SK-N-SH treated with all-trans-retinoic acid at 6 μM for 48 hours (cell line): Measurements from ENCODE around the gene TBCD.

Experiments used
- ATAC-seq: fragments of 200-7000 bp; cut with Tn5 transposase; 3 replicates; pipeline ENCODE4 v1.9.1; 2020; ENCODE audit warnings: mild to moderate bottlenecking, moderate library complexity
- ARNTL ChIP-seq: fragments of 450-650 bp; formaldehyde crosslinking; IDR thresholded peaks from 2 replicates; pipeline ENCODE4 v1.5.0; 2020; ENCODE audit warnings: low read depth, mild to moderate bottlenecking, moderate library complexity, borderline replicate concordance
- CREB5 ChIP-seq: fragments of 250-450 bp; sonication (Bioruptor Pico); IDR thresholded peaks from 2 replicates; pipeline ENCODE4 v1.5.1; 2020; ENCODE audit warnings: low read depth, mild to moderate bottlenecking, moderate library complexity
- CSDC2 ChIP-seq: fragments of 250-450 bp; sonication (Bioruptor Pico); IDR thresholded peaks from 2 replicates; pipeline ENCODE4 v1.5.0; 2020; ENCODE audit warnings: mild to moderate bottlenecking, moderate library complexity
- CSRNP3 ChIP-seq: fragments of 250-450 bp; sonication (Bioruptor Pico); IDR thresholded peaks from 2 replicates; pipeline ENCODE4 v1.5.1; 2021; ENCODE audit warnings: mild to moderate bottlenecking, moderate library complexity
- ESRRG ChIP-seq: fragments of 250-450 bp; sonication (Bioruptor Pico); IDR thresholded peaks from 2 replicates; pipeline ENCODE4 v1.6.1; 2021; ENCODE audit warnings: mild to moderate bottlenecking
- GLIS3 ChIP-seq: fragments of 250-450 bp; sonication (Bioruptor Pico); IDR thresholded peaks from 2 replicates; pipeline ENCODE4 v1.5.0; 2020; ENCODE audit warnings: mild to moderate bottlenecking, moderate library complexity
- ISL1 ChIP-seq: fragments of 250-450 bp; sonication (Bioruptor Pico); IDR thresholded peaks from 2 replicates; pipeline ENCODE4 v2.1.2; 2022; ENCODE audit warnings: mild to moderate bottlenecking, moderate library complexity
- OSR1 ChIP-seq: fragments of 250-450 bp; sonication (Bioruptor Pico); IDR thresholded peaks from 2 replicates; pipeline ENCODE4 v1.8.0; 2022; ENCODE audit warnings: moderate library complexity, mild to moderate bottlenecking, inconsistent platforms
- PATZ1 ChIP-seq: fragments of 250-450 bp; sonication (Bioruptor Pico); IDR thresholded peaks from 2 replicates; pipeline ENCODE4 v1.8.0; 2020; ENCODE audit warnings: mild to moderate bottlenecking, moderate library complexity, borderline replicate concordance
- POU6F1 ChIP-seq: fragments of 250-450 bp; sonication (Bioruptor Pico); IDR thresholded peaks from 2 replicates; pipeline ENCODE4 v1.8.0; 2021; ENCODE audit warnings: low read depth, mild to moderate bottlenecking, moderate library complexity, borderline replicate concordance
- RARB ChIP-seq: fragments of 250-450 bp; sonication (Bioruptor Pico); IDR thresholded peaks from 2 replicates; pipeline ENCODE4 v1.8.0; 2021; ENCODE audit warnings: mild to moderate bottlenecking, moderate library complexity
- SNAI2 ChIP-seq: fragments of 250-450 bp; sonication (Bioruptor Pico); IDR thresholded peaks from 2 replicates; pipeline ENCODE4 v1.5.0; 2020; ENCODE audit warnings: mild to moderate bottlenecking, moderate library complexity
- TCF4 ChIP-seq: fragments of 250-450 bp; sonication (Bioruptor Pico); IDR thresholded peaks from 2 replicates; pipeline ENCODE4 v1.8.0; 2021; ENCODE audit warnings: mild to moderate bottlenecking, moderate library complexity, borderline replicate concordance
- TOX ChIP-seq: fragments of 250-450 bp; sonication (Bioruptor Pico); IDR thresholded peaks from 2 replicates; pipeline ENCODE4 v1.8.0; 2021; ENCODE audit warnings: mild to moderate bottlenecking, moderate library complexity, borderline replicate concordance
- TSHZ2 ChIP-seq: fragments of 250-450 bp; sonication (Bioruptor Pico); IDR thresholded peaks from 2 replicates; pipeline ENCODE4 v1.5.0; 2020; ENCODE audit warnings: mild to moderate bottlenecking, moderate library complexity
- ZC3H10 ChIP-seq: fragments of 250-450 bp; sonication (Bioruptor Pico); IDR thresholded peaks from 2 replicates; pipeline ENCODE4 v1.5.1; 2021; ENCODE audit warnings: mild to moderate bottlenecking, moderate library complexity
- ZFP3 ChIP-seq: fragments of 250-450 bp; sonication (Bioruptor Pico); IDR thresholded peaks from 2 replicates; pipeline ENCODE4 v1.5.0; 2020; ENCODE audit warnings: mild to moderate bottlenecking, moderate library complexity
- ZFP30 ChIP-seq: fragments of 450-650 bp; formaldehyde crosslinking; IDR thresholded peaks from 2 replicates; pipeline ENCODE4 v1.5.0; 2022; ENCODE audit warnings: mild to moderate bottlenecking, moderate library complexity
- ZNF565 ChIP-seq: fragments of 450-650 bp; formaldehyde crosslinking; conservative IDR thresholded peaks from 2 replicates; pipeline ENCODE4 v1.5.0; 2020; ENCODE audit warnings: low read depth, mild to moderate bottlenecking, moderate library complexity
- ZNF70 ChIP-seq: fragments of 450-650 bp; formaldehyde crosslinking; IDR thresholded peaks from 2 replicates; pipeline ENCODE4 v1.5.0; 2020; ENCODE audit warnings: mild to moderate bottlenecking, moderate library complexity
- ZNF8 ChIP-seq: fragments of 450-650 bp; formaldehyde crosslinking; IDR thresholded peaks from 2 replicates; pipeline ENCODE4 v1.5.0; 2020; ENCODE audit warnings: mild to moderate bottlenecking, moderate library complexity

TBCD gene

GRCh38 chr17:82978765-82979349 lies 227.0 kb downstream of the TBCD start:
- no peak for TF ChIP-seq TOX (CRISPR knock-in tag)
- no peak for ATAC-seq

- no peak for ATAC-seq
- TF ChIP-seq PATZ1: no peak
- no peak for TF ChIP-seq GLIS3
- no peak for TF ChIP-seq ZC3H10 (CRISPR knock-in tag)
- no peak for TF ChIP-seq TCF4 (CRISPR knock-in tag)
- no peak for TF ChIP-seq TOX (CRISPR knock-in tag)
- TF ChIP-seq ISL1 (CRISPR knock-in tag): no peak
- no peak for TF ChIP-seq OSR1 (CRISPR knock-in tag)
- no peak for TF ChIP-seq ZNF8 (CRISPR knock-in tag)
- TF ChIP-seq ZNF70 (CRISPR knock-in tag): no peak
- no peak for TF ChIP-seq RARB
- no peak for TF ChIP-seq ESRRG (CRISPR knock-in tag)
- no peak for TF ChIP-seq ARNTL (CRISPR knock-in tag)
- TF ChIP-seq CSDC2: no peak
- no peak for TF ChIP-seq ZFP3 (CRISPR knock-in tag)
Observed at GRCh38 chr17:82979718-82980117, 227.9 kb downstream of the TBCD start.

GRCh38 chr17:82980632-82981031 lies 228.8 kb downstream of the TBCD start:
- no peak for TF ChIP-seq TOX (CRISPR knock-in tag)
- no peak for TF ChIP-seq ZNF8 (CRISPR knock-in tag)
- TF ChIP-seq SNAI2 (CRISPR knock-in tag): no peak
- no peak for TF ChIP-seq OSR1 (CRISPR knock-in tag)
- no peak for TF ChIP-seq ZNF565
- TF ChIP-seq ZFP3 (CRISPR knock-in tag): no peak
- no peak for TF ChIP-seq CREB5 (CRISPR knock-in tag)
- TF ChIP-seq ZNF70 (CRISPR knock-in tag): no peak
- TF ChIP-seq, all 23 proteins: peak for 0
- no peak for ATAC-seq

- no peak for TF ChIP-seq TSHZ2 (CRISPR knock-in tag)
- no peak for TF ChIP-seq ZFP3 (CRISPR knock-in tag)
- no peak for TF ChIP-seq PATZ1
- no peak for TF ChIP-seq TOX (CRISPR knock-in tag)
- TF ChIP-seq SNAI2 (CRISPR knock-in tag): no peak
- no peak for TF ChIP-seq CSDC2
- TF ChIP-seq OSR1 (CRISPR knock-in tag): no peak
- no peak for TF ChIP-seq CSRNP3
- no peak for TF ChIP-seq ISL1 (CRISPR knock-in tag)
- no peak for TF ChIP-seq POU6F1 (CRISPR knock-in tag)
- no peak for TF ChIP-seq ZC3H10 (CRISPR knock-in tag)
- TF ChIP-seq ZFP30 (CRISPR knock-in tag): no peak
- ATAC-seq: no peak
Observed at GRCh38 chr17:82981141-82981730, 229.4 kb downstream of the TBCD start.
